GM13977 (cell line): ENCODE measurements around the gene STX16.
"Not testable (repeated sequence)": the region's sequence is repeated elsewhere in the genome, so short reads cannot be mapped to it uniquely, and the experiment has no call there.

Source experiments
- DNase-seq: peaks from one replicate; pipeline ENCODE4 v3.0.0; 2012; ENCODE audit warnings: low spot score
- in situ Hi-C: fragments of 300-500 bp; cut with MboI; formaldehyde crosslinking; loops from one replicate; pipeline ENCODE4 v1.12.0; 2022; ENCODE audit warnings: low sequenced_read_pairs, low pct_unique_long_range_greater_than_20kb, mixed read lengths, inconsistent platforms; ENCODE audit not compliant: unreplicated experiment
- TF ChIP-seq, protein P1 (sequence below): IDR thresholded peaks from 2 replicates; pipeline ENCODE4 v1.5.1; 2012; ENCODE audit warnings: mild to moderate bottlenecking, control low read depth; ENCODE audit not compliant: insufficient read depth; ENCODE audit errors: extremely low read depth, missing control alignments

Gene STX16

DNA sequence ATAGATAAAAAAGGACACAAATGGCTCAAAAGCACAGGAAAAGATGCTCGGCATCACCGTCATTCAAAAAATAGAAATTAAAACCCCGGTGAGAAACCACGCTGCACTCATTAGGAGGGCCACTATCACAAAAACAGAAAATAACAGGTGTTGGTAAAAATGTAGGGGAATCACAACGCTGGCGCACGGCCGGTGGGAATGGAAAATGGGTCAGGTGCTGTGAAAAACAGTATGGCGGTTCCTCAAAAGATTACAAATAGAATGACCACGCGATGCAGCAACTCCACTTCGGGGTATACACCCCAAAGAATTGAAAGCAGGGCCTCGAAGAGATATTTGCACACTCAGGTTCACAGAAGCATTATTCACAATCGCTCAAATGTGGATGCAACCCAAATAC, 69.8 kb downstream of the STX16 start:
- in situ Hi-C loops: no loop called here
- DNase-seq: no peak

DNA sequence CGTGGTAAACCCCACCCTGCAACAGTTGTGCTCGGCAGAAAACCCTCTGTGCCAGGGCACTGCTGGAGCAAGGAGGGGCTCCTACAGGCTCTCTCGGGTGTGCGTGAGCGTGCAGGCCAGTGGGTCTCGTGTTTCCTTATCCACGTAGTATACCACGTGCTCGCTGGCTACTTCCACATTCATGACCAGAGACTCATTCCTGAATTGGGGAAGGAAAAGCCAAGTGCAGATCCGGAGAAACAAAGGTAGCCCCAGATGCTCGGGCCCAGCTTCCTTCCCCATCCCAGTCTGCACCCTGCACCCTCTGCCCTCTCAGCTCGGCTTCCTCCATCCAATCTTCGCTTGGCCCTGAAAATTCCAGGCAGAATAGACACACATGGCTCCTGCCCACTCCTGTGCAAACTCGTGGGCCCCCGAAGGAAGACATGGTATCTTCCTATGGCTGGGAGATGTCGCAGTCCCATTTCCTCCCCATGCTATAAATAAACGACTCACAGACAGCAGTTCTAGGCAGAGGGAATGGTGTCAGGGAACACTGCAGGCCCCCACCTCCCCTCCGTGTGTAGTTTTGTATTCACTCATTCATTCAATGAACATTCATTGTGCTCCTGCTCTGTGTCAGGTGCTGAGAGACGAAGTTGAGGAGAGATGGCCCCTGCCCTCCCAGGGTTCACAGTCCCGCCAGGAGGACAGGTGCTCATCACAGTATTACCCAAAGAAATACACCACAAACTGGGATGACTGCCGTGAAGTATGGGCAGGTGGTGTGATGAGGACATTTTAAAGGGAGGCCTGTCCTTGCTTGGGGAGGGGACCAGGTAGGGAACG, 71.1 kb downstream of the STX16 start:
- TF ChIP-seq, protein P1, sequence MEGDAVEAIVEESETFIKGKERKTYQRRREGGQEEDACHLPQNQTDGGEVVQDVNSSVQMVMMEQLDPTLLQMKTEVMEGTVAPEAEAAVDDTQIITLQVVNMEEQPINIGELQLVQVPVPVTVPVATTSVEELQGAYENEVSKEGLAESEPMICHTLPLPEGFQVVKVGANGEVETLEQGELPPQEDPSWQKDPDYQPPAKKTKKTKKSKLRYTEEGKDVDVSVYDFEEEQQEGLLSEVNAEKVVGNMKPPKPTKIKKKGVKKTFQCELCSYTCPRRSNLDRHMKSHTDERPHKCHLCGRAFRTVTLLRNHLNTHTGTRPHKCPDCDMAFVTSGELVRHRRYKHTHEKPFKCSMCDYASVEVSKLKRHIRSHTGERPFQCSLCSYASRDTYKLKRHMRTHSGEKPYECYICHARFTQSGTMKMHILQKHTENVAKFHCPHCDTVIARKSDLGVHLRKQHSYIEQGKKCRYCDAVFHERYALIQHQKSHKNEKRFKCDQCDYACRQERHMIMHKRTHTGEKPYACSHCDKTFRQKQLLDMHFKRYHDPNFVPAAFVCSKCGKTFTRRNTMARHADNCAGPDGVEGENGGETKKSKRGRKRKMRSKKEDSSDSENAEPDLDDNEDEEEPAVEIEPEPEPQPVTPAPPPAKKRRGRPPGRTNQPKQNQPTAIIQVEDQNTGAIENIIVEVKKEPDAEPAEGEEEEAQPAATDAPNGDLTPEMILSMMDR: no peak
- DNase-seq: no peak
- in situ Hi-C loops: no loop called here

More for the DNA sequence above, 69.8 kb downstream of the STX16 start:
- TF ChIP-seq, protein P1: no peak

DNA sequence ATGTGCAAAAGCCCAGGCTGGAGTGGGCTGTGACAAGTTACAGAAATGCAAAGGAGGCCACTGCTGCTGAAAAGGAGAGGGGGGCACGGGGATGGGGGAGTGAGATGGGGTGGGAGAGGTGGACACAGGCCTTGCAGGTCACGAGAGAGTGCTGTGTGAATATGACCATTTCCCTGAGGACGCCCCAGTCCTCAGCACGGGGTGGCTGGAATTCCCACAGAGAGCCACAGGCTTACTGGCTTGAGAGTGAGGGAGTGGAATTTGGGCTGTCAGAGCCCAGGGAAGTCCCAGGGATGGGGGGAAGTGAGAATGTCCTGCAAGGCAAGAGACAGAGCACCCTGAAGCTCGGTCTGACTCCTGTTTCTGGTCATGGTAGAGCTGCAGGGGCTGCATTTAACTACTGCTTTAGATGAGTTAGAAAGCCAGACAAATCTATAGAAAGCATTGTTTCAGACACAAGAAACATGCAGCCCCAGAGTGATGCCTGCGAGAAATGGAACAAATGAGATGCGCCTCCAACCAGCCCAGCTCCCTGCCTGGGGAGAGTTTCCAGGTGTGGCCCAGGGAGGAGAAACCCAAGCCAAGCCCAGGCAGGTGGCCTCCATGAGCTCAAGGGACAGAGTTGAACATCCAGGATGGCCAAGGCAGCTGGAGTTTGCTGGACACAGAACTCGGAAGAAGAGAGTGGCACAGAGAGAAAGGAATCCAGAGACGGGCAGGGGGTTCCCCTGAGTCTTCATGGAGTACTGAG, 72.0 kb downstream of the STX16 start:
- DNase-seq: no peak
- TF ChIP-seq, protein P1: no peak
- in situ Hi-C loops: no loop called here

DNA sequence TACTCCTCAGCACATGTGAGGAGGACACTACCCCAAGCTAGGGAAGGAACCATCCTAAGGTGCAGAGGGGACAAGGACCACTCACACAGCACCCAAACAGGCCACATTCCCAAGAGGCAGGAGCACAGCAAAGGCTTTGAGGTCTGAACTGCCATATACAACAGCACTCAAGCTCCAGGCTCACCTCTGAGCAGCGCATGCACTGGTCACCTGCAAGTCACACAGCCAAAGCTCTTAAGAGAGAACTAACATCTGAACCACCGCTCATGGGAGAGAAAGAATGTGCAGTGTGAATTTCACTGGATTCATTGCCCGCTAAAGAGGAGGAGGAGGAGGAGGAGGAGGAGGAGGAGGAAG, 72.5 kb downstream of the STX16 start:
- no peak for DNase-seq
- in situ Hi-C loops: no loop called here
- TF ChIP-seq, protein P1: no peak

DNA sequence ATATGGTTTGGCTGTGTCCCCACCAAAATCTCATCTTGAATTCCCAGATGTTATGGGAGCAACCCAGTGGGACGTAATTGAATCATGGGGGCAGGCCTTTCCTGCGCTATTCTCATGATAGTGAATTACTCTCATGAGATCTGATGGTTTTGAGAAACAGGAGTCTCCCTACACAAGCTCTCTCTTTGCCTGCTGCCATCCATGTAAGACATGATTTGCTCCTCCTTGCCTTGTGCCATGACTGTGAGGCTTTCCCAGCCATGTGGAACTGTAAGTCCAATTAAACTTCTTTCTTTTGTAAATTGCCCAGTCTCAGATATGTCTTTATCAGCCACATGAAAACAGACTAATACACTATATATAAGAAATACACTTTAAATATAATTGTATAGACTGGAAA, 75.1 kb downstream of the STX16 start:
- DNase-seq: not testable (repeated sequence)

More for the DNA sequence above, 75.1 kb downstream of the STX16 start:
- in situ Hi-C loops: not testable (repeated sequence)
